ENCODE data around the gene HACE1. TPM values are rescaled to one million over a fixed set of nuclear protein-coding genes. Genes with fewer than 3 reads are reported as not detected.
A peak's percentile ranks its signal among the peaks of the same experiment; 100 is the strongest.
"Not testable (repeated sequence)": the region's sequence is repeated elsewhere in the genome, so short reads cannot be mapped to it uniquely, and the experiment has no call there.

The HACE1 gene
- polyA plus RNA-seq (ENCODE audit: low read depth in 6 of 6) = 1 to 10 TPM; 2.6 to 6.4 (median 5.1) TPM

- Mint-ChIP-seq H3K4me1 (peaks cover 9 to 16% (median 13%) of the 10 kb centered on the region in 3 donors), H3K4me3 (peak within 1 kb of the TSS; percentile 85 to 98 (median 96)), H3K27ac (peak within 1 kb of the TSS in 5 of 6 donors; percentile 58 to 94 (median 75)), H3K27me3 (peaks cover 8 to 13% (median 12%) of the 10 kb centered on the region in 3 donors), H3K36me3 (no peaks in the 10 kb centered on the region), H3K9me3 (peaks cover 0 to 1% (median 0%) of the 10 kb centered on the region in 7 donors)
- ATAC-seq (ENCODE audit: low read depth in 2 of 2) (peak; percentile 93 to 95), DNase-seq (peak; percentile 87)
These were observed at the start of gene HACE1 for GRCh38 chr6:104859225-104860146. Gene HACE1, minus strand, starts transcription at chr6:104859919. Its CDS starts 277 bp downstream, at chr6:104859642.

- peaks cover 10 to 32% (median 25%) of the 10 kb centered on the region in 3 donors for H3K27me3 Mint-ChIP-seq
- DNase-seq (no peak), ATAC-seq (ENCODE audit: low read depth in 2 of 2) (no peak)
- no peaks in the 10 kb centered on the region for H3K36me3 Mint-ChIP-seq
- no peak overlapping the region for H3K4me3 Mint-ChIP-seq
- H3K4me1 Mint-ChIP-seq = no peaks in the 10 kb centered on the region
- no peak overlapping the region for H3K27ac Mint-ChIP-seq
- H3K9me3 Mint-ChIP-seq = peaks cover 1 to 12% (median 5%) of the 10 kb centered on the region in 7 donors
These were observed 49.3 kb upstream of the HACE1 start for GRCh38 chr6:104908888-104909525.

DNA sequence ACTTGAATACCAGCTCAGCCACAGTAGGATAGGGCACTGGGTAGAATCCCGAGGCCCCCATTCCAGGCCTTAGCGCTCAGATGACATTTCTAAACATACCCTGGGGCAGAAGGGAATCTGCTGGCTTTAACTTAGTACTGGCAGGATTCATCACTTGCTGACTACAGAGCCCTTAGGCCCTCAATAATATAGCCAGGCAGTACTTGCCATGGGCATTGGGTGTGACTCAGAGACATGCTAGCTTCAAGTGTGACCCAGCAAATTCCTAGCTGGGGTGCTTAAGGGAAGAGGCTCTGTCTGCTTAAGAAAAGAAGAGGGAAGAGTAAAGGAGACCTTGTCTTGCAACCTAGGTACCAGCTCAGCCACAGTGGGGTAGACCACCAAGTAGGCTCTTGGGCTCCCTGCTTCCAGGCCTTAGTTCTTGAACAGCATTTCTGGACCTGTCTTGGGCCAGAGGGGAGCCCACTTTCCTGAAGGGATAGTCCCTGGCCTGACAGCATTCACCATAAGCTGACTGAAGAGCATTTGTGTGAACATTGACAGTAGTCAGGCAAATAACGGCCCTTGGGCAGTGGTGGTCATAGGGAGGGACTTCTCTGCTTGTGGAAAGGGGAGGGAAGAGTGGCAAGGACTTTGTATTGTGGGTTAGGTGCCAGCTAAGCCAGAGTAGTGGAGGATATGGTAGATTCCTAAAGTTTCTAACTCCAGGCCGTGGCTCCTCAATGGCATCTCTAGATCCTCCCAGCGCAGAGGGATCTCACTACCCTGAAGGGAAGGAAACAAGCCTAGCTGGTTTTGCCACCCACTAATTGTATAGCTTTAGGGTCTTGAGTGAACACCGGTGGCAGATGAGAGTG, 48.5 kb upstream of the HACE1 start:
- peaks cover 6 to 36% (median 25%) of the 10 kb centered on the region in 3 donors for H3K27me3 Mint-ChIP-seq
- ATAC-seq (ENCODE audit: low read depth in 2 of 2) = no peak
- H3K27ac Mint-ChIP-seq = no peak overlapping the region
- H3K9me3 Mint-ChIP-seq = peaks cover 1 to 19% (median 6%) of the 10 kb centered on the region in 7 donors
- H3K4me3 Mint-ChIP-seq = peak overlapping the region in 1 of 8 donors; percentile 31
- no peak for DNase-seq
- H3K36me3 Mint-ChIP-seq = no peaks in the 10 kb centered on the region
- H3K4me1 Mint-ChIP-seq = no peaks in the 10 kb centered on the region

GRCh38 chr6:104898893-104899292, 39.2 kb upstream of the HACE1 start:
- peaks cover 9 to 14% (median 9%) of the 10 kb centered on the region in 3 donors for H3K27me3 Mint-ChIP-seq
- H3K4me1 Mint-ChIP-seq = not testable (repeated sequence)

DNA sequence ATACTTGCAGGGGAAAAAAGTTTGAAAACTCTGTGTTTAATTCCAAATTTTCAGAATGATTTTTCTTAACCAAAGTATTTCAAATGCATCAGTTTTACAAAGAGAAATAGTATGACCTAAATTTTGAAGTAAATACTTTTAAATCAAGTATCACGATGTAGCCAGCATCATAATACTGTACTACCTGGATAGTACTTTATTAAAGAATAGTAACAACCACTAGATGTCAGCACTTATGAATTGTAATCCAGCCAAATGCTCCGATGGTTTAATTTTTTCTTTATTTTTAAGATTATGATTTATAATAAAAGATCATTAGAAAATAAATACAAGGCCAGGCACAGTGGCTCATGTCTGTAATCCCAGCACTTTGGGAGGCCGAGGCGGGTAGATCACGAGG, 37.2 kb upstream of the HACE1 start:
- DNase-seq = no peak
- H3K27me3 Mint-ChIP-seq = peaks cover 9 to 21% (median 18%) of the 10 kb centered on the region in 3 donors
- H3K4me3 Mint-ChIP-seq = no peak overlapping the region
- no peaks in the 10 kb centered on the region for H3K36me3 Mint-ChIP-seq
- no peak for ATAC-seq (ENCODE audit: low read depth in 2 of 2)
- H3K9me3 Mint-ChIP-seq = peaks cover 0 to 12% (median 5%) of the 10 kb centered on the region in 7 donors
- no peak overlapping the region for H3K27ac Mint-ChIP-seq
- no peaks in the 10 kb centered on the region for H3K4me1 Mint-ChIP-seq

More at GRCh38 chr6:104898893-104899292, 39.2 kb upstream of the HACE1 start:
- DNase-seq; H3K36me3 Mint-ChIP-seq; H3K27ac Mint-ChIP-seq; ATAC-seq (ENCODE audit: low read depth in 2 of 2); H3K4me3 Mint-ChIP-seq: not testable (repeated sequence)
- H3K9me3 Mint-ChIP-seq = peaks cover 0 to 18% (median 8%) of the 10 kb centered on the region in 7 donors

DNA sequence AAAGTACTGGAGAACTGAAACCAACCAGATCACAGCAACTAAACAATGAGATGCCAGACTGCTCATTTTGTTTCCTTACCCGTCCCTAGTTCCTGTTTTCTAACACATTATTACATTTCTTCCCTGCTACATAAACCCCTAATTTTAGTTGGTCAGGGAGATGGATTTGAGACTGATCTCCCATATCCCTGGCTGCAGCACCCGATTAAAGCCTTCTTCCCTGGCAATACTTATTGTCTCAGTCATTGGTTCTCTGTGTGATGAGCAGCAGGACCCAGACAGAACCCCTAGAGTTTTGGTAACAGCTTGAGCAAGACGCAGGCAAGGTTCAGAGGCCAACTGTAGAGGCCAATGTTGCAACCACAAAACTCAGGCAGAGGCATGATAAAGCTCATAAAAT, 28.3 kb upstream of the HACE1 start:
- no peak overlapping the region for H3K4me3 Mint-ChIP-seq
- no peaks in the 10 kb centered on the region for H3K36me3 Mint-ChIP-seq
- no peak for ATAC-seq (ENCODE audit: low read depth in 2 of 2)
- no peaks in the 10 kb centered on the region for H3K4me1 Mint-ChIP-seq
- no peak for DNase-seq
- peaks cover 0 to 14% (median 3%) of the 10 kb centered on the region in 7 donors for H3K9me3 Mint-ChIP-seq
- peaks cover 11 to 20% (median 16%) of the 10 kb centered on the region in 3 donors for H3K27me3 Mint-ChIP-seq
- H3K27ac Mint-ChIP-seq = no peak overlapping the region

DNA sequence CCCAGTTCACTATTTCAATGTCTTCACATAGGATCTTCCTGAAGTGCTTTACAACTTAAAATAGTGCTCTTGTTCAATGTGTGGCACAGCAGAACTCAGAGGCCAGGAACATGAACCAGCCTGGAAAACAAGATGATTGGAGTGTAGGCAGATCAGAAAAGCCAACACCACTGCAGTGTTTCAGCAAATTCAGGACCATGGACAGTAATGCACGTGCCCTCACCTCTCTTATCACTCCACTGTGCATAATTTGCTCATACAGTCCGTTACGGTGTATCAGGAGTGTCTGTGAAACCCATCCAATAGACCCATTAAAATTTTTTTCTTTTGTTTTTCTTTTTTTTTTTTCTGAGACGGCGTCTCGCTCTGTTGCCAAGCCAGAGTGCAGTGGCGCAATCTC, 27.6 kb upstream of the HACE1 start:
- peaks cover 8 to 20% (median 16%) of the 10 kb centered on the region in 3 donors for H3K27me3 Mint-ChIP-seq
- no peak for DNase-seq
- no peak overlapping the region for H3K4me3 Mint-ChIP-seq
- H3K36me3 Mint-ChIP-seq = no peaks in the 10 kb centered on the region
- no peaks in the 10 kb centered on the region for H3K4me1 Mint-ChIP-seq
- H3K9me3 Mint-ChIP-seq = peaks cover 0 to 10% (median 3%) of the 10 kb centered on the region in 7 donors
- no peak overlapping the region for H3K27ac Mint-ChIP-seq
- ATAC-seq (ENCODE audit: low read depth in 2 of 2) = no peak

- DNase-seq (no peak), ATAC-seq (ENCODE audit: low read depth in 2 of 2) (no peak)
- H3K9me3 Mint-ChIP-seq = peaks cover 0 to 10% (median 3%) of the 10 kb centered on the region in 7 donors
- peaks cover 13 to 16% (median 14%) of the 10 kb centered on the region in 3 donors for H3K27me3 Mint-ChIP-seq
- H3K4me1 Mint-ChIP-seq = no peaks in the 10 kb centered on the region
- no peaks in the 10 kb centered on the region for H3K36me3 Mint-ChIP-seq
- no peak overlapping the region for H3K4me3 Mint-ChIP-seq
- no peak overlapping the region for H3K27ac Mint-ChIP-seq
These were observed 25.9 kb upstream of the HACE1 start for GRCh38 chr6:104885518-104886043.

GRCh38 chr6:104884867-104885517, 25.3 kb upstream of the HACE1 start:
- no peak overlapping the region for H3K27ac Mint-ChIP-seq
- no peak for ATAC-seq (ENCODE audit: low read depth in 2 of 2)
- peaks cover 14 to 19% (median 16%) of the 10 kb centered on the region in 3 donors for H3K27me3 Mint-ChIP-seq
- H3K36me3 Mint-ChIP-seq = no peaks in the 10 kb centered on the region
- H3K9me3 Mint-ChIP-seq = peaks cover 0 to 10% (median 3%) of the 10 kb centered on the region in 7 donors
- H3K4me1 Mint-ChIP-seq = no peaks in the 10 kb centered on the region
- H3K4me3 Mint-ChIP-seq = no peak overlapping the region
- DNase-seq = no peak

DNA sequence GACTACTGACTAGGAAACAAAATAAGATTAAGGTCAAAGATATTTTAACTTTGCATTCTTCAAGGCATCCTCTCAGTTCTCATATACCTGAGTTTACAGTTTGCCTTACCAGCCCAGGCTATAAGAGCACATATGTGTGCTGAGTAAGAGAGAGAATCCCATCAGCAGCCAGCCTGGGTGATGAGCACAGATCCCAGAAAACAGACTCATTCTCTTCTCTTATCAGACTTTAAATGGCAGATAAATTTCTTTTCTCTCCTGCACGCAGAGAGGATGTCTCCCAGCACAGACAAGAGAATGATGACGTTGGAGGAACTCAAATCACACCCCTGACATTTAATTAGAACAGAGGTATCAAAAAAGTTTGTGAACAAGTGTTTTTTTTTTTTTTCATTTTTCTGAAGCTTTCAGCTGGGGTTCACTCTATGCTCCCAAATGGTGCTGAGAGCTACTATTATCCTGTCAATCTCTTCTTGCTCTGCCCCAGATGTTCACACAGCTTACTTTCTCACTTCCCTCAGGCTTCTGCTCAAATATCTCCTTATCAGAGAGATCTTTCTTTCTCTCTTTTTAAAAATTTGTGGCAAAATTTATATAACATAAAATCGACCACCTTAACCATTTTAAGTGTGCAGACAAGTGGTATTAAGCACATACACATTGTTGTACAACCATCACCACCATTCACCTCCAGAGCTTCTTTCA, 22.4 kb upstream of the HACE1 start:
- DNase-seq = no peak
- ATAC-seq (ENCODE audit: low read depth in 2 of 2) = no peak
- Mint-ChIP-seq H3K27ac (no peak overlapping the region), H3K4me3 (no peak overlapping the region), H3K27me3 (peaks cover 8 to 19% (median 14%) of the 10 kb centered on the region in 3 donors), H3K4me1 (no peaks in the 10 kb centered on the region), H3K36me3 (no peaks in the 10 kb centered on the region), H3K9me3 (no peaks in the 10 kb centered on the region)

- Mint-ChIP-seq H3K27me3 (peaks cover 20 to 34% (median 30%) of the 10 kb centered on the region in 3 donors), H3K36me3 (no peaks in the 10 kb centered on the region), H3K4me1 (peaks cover 9 to 16% (median 13%) of the 10 kb centered on the region in 3 donors), H3K27ac (no peak overlapping the region), H3K9me3 (peaks cover 0 to 1% (median 0%) of the 10 kb centered on the region in 7 donors), H3K4me3 (peak overlapping the region in 2 of 8 donors; percentile 12 to 25)
- ATAC-seq (ENCODE audit: low read depth in 2 of 2) = no peak
- no peak for DNase-seq
These were observed 2.7 kb upstream of the HACE1 start for GRCh38 chr6:104862456-104862855.

DNA sequence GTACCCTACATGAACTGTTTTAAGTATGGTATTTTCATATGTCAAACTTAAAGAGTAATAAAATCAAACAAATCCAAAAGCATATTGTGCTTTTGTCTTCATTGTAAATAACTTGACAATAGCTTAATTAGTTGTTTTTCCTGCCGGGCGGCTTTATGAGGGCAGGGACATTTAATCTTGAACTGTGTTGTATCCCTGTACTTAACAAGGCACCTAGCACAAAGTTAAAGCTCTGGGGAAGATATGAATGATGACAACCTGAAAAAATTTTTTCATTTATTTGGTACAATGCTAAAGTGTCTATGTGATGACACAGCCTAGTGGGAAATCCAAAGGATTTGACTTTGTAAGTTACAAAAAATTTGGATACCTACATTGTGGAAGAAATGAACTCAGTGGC, 502 bp upstream of the HACE1 start:
- H3K4me1 Mint-ChIP-seq = peaks cover 9 to 16% (median 13%) of the 10 kb centered on the region in 3 donors
- no peak overlapping the region for H3K27ac Mint-ChIP-seq
- H3K27me3 Mint-ChIP-seq = peaks cover 11 to 18% (median 15%) of the 10 kb centered on the region in 3 donors
- H3K9me3 Mint-ChIP-seq = peaks cover 0 to 1% (median 0%) of the 10 kb centered on the region in 7 donors
- ATAC-seq (ENCODE audit: low read depth in 2 of 2) (peak in 1 of 2 donors; percentile 0), DNase-seq (no peak)
- peak overlapping the region; percentile 85 to 98 (median 96) for H3K4me3 Mint-ChIP-seq
- no peaks in the 10 kb centered on the region for H3K36me3 Mint-ChIP-seq

All from naive B cell (primary cell).